HG02623 (cell line): Measurements from ENCODE around the gene ST6GALNAC3.
"Not testable (repeated sequence)": the region's sequence is repeated elsewhere in the genome, so short reads cannot be mapped to it uniquely, and the experiment has no call there.

Experiments used
- ATAC-seq: cut with Tn5 transposase; IDR thresholded peaks from one replicate; pipeline ENCODE4 v1.9.1; 2021; ENCODE audit warnings: moderate library complexity; ENCODE audit not compliant: unreplicated experiment

ST6GALNAC3 gene

GRCh38 chr1:76105372-76105771 lies 30.8 kb downstream of the ST6GALNAC3 start:
- no peak for ATAC-seq

DNA sequence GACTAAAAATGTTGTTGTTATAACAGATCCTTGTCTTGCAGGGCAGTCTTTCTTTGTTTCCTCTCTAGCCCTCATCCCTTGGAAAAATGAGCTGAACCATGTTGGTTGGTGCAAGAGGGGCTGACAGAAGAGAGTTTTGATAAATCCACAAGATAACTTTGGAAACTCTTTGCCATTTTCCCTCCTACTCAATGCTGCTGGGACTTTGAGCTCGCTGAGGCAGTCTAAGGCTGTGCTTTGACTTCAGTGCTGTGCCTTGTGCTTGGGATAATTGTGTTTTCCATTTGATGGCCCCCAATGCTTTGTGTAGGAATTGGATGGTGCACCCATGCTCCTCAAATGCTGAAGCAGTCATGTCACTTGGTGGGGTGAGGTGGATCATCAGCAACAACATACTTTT lies 31.7 kb downstream of the ST6GALNAC3 start:
- ATAC-seq = no peak

- no peak for ATAC-seq
Measured at GRCh38 chr1:76106719-76107235, 32.2 kb downstream of the ST6GALNAC3 start.

- ATAC-seq = no peak
Measured at GRCh38 chr1:76109404-76109803, 34.9 kb downstream of the ST6GALNAC3 start.

DNA sequence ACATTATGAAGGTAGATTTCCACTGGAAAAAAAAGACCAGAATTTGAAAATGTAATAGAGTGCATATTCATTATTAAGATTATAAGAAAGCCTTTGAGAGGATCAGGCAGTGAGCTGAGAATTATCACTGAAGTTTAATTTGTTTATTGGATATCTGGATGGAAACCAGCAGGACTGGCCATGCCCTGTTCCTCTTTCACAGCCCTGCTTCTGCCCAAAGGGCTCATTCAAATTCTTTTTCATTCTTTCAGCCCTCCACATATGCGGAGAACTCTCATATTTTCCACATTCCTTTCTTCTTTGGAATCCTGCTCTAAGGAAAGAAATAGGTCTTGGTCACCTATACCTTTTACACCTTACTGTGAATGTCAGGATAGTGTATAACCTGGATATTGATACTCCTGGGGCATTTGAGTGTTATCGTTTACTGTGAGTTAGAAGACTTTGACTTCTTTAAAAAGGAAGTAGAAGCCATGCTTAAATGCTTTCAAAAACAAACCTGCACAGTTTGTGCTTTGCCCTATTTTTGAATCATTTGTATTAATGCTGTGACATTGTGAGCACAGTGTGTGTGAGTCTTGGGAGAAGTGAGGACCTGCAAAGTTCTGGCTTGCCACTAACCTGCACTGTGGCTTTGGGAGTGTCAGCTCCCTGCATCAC lies 35.5 kb downstream of the ST6GALNAC3 start:
- no peak for ATAC-seq

DNA sequence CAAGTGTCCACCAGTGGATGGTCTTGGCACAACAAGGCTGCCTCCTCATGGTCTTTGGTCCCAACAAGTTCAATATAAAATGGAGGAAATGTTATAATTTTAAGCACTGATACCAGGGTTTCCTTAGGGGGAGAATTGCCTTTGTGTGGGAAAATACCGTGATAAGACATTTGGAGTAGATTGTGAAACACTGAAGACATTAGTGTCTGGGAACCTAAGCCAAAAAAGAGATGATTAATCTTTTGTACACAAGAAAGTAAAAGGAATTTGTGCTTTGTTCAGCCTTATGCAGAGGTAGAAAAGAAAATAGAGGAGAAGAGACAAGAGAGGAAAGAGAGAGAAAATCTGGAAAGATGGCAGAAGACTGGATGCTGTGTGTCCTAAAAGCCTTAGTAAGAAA lies 36.1 kb downstream of the ST6GALNAC3 start:
- ATAC-seq = no peak

- not testable (repeated sequence) for ATAC-seq
Measured at GRCh38 chr1:76112321-76112720, 37.8 kb downstream of the ST6GALNAC3 start.

- no peak for ATAC-seq
Measured at GRCh38 chr1:76113446-76113845, 38.9 kb downstream of the ST6GALNAC3 start.

- no peak for ATAC-seq
Measured at GRCh38 chr1:76115171-76115570, 40.6 kb downstream of the ST6GALNAC3 start.

- no peak for ATAC-seq
Measured at GRCh38 chr1:76121850-76122249, 47.3 kb downstream of the ST6GALNAC3 start.

- ATAC-seq = no peak
Measured at GRCh38 chr1:76122271-76122670, 47.7 kb downstream of the ST6GALNAC3 start.

- not testable (repeated sequence) for ATAC-seq
Measured at GRCh38 chr1:76123411-76124064, 49.0 kb downstream of the ST6GALNAC3 start.

DNA sequence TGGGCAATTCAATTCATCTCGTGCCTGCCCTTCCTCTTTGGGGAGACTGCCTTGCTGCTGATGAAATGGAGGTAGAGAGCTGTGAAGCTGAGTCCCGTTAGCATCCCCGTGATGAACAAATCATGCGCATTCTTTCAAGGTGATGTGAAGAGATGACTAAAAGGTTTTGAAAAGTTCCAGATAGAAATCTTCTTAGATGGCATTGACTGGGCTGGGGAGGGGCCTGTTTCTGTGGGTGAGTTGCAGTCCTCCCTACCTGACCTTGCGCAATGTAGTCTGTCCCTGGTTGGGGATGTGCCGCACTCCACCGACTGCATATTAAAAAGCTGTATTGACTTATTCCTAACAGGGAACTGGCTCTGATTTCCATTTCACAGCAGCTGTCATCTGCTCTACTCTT lies 49.6 kb downstream of the ST6GALNAC3 start:
- no peak for ATAC-seq

DNA sequence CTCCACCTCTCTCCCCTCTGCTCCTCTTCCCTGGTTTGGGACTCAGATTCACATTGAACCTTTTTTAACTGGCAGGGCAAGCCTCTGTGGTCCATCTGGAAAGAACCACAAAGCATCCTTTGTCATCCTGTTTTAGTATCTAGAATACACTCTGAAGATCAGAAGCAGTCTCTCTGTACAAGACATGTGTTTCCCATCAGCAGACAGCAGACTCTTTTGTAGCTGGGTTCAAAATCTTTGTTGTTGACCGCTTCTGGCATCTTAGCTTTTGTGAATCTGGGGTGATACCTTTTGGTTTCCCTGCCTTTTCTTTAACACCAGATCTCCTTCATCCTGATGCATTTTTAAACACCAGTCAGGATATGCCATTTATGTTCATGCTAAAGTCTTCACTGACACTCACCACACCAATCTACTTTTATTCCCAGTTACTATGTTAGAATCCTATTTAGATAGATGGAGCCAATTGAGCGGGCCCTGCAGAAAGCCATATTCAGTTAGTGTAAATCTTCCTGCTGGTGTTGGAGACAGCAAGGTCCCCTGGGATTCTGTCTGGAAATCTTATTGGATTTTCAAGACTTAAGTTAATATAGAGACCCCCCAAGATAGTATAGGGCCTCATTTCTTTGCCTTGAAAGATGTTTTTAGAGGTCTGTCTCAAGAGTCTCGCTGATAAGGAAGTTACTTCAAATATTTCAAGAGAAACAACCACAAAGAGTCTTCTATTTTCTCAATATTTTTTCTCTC lies 51.1 kb downstream of the ST6GALNAC3 start:
- ATAC-seq = no peak

DNA sequence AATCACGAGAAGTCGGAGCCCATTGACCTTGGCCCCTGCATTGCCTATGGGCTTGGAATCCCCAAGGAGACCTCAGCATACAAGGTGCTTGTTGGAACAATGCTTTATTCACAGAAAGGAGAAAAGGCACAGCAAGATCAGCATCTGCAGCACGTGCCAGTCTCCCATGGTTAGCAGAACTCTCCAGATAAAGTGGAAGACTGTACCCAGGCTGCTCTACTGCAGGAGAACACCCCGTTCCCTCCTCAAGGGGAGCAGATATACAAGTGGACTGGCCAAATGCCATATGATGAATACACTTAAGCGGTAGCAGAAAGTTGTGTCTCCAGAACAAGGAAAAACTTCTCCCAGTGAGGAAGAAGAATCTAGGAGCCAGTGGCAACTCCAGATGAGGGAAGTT lies 53.5 kb downstream of the ST6GALNAC3 start:
- no peak for ATAC-seq

GRCh38 chr1:76129731-76130130 lies 55.2 kb downstream of the ST6GALNAC3 start:
- ATAC-seq = no peak

GRCh38 chr1:76130992-76131391 lies 56.4 kb downstream of the ST6GALNAC3 start:
- no peak for ATAC-seq

GRCh38 chr1:76133977-76134376 lies 59.4 kb downstream of the ST6GALNAC3 start:
- ATAC-seq = no peak

- no peak for ATAC-seq
Measured at GRCh38 chr1:76135835-76136234, 61.3 kb downstream of the ST6GALNAC3 start.

DNA sequence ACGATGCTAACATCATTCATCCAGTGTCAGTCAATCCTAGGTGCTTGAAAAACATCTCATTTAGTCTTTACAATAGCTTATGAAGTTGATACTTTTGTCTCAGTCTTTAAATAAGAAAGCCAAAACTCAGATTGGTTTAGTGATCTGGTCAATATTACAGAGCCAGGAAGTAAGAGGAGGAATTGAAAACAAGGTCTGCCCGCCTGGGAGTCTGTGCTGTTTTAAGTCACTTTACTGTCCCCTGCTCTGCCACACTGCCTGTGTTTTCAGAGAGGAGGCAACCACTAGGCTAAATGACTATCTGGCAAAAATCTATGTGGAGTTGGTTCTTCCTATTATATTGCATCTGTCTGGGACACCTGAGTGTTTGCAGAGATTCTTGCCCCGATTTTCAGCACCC lies 62.3 kb downstream of the ST6GALNAC3 start:
- ATAC-seq = peak; percentile 53

- no peak for ATAC-seq
Measured at GRCh38 chr1:76137746-76138145, 63.2 kb downstream of the ST6GALNAC3 start.

GRCh38 chr1:76138217-76138616 lies 63.7 kb downstream of the ST6GALNAC3 start:
- no peak for ATAC-seq
